B cell (primary cell): ENCODE results near the gene GPC5. TPM values are rescaled to one million over a fixed set of nuclear protein-coding genes. Genes with fewer than 3 reads are reported as not detected.
"Not testable (repeated sequence)": the region's sequence is repeated elsewhere in the genome, so short reads cannot be mapped to it uniquely, and the experiment has no call there.

Experiments
- ATAC-seq: fragments of 200-7000 bp; cut with Tn5 transposase; one replicate; pipeline ENCODE4 v1.10.0; 2021; ENCODE audit warnings: low read depth, mild to moderate bottlenecking, moderate number of reproducible peaks, moderate library complexity
- CTCF ChIA-PET: fragments of 350-600 bp; sonication (Branson Sonifier 250); formaldehyde crosslinking; loops from one replicate; lab custom pipeline; 2021; ENCODE audit warnings: antibody characterized with exemption, inconsistent platforms; lab: Charles Lee
- POLR2A ChIA-PET: fragments of 350-600 bp; sonication (Branson Sonifier 250); formaldehyde crosslinking; loops from one replicate; lab custom pipeline; 2021; ENCODE audit warnings: antibody characterized with exemption; lab: Charles Lee
- DNase-seq: peaks from one replicate; pipeline ENCODE4 v3.0.0; 2013
- H2AFZ ChIP-seq: 2 replicates; pipeline ENCODE4 v1.6.1; 2012; ENCODE audit warnings: mild to moderate bottlenecking, low read depth, low read length; ENCODE audit not compliant: insufficient read depth, poor library complexity, severe bottlenecking
- H3K27ac ChIP-seq, 2 donors: 1 replicate in 1 of 2; 2 replicates in 1 of 2; pipeline ENCODE4 v1.5.1; 2012 to 2013; ENCODE audit warnings: low read length in 2 of 2, mild to moderate bottlenecking in 2 of 2, moderate library complexity in 1 of 2
- H3K27me3 ChIP-seq, 4 experiments: fragments of 200-600 bp in 1 of 4; sonication (generic) in 1 of 4; replicated peaks in 1 of 4; 1 replicate in 2 of 4; 2 replicates in 2 of 4; pipeline versions ENCODE4 v1.6.1 to v1.7.0; 2013 to 2016; ENCODE audit warnings: low read length in 3 of 4, mild to moderate bottlenecking in 2 of 4, mixed read lengths in 1 of 4, moderate library complexity in 1 of 4; ENCODE audit not compliant: insufficient read depth in 4 of 4, control insufficient read depth in 3 of 4; ENCODE audit errors: control extremely low read depth in 1 of 4
- H3K36me3 ChIP-seq, 2 experiments: replicated peaks in 1 of 2; 1 replicate in 1 of 2; 2 replicates in 1 of 2; pipeline versions ENCODE4 v1.6.1 to v1.7.1; 2013; ENCODE audit warnings: low read length in 1 of 2; ENCODE audit not compliant: insufficient read depth in 2 of 2, control insufficient read depth in 1 of 2; ENCODE audit errors: control extremely low read depth in 1 of 2, extremely low read depth in 1 of 2
- H3K4me1 ChIP-seq, 2 donors: fragments of 200-600 bp in 1 of 2; sonication (generic) in 1 of 2; 1 replicate in 1 of 2; 2 replicates in 1 of 2; pipeline versions ENCODE4 v1.5.1 to v1.6.1; 2013 to 2017; ENCODE audit warnings: low read length in 2 of 2; ENCODE audit not compliant: control insufficient read depth in 2 of 2, insufficient read depth in 2 of 2
- H3K4me2 ChIP-seq: replicated peaks from 2 replicates; pipeline ENCODE3; 2012; ENCODE audit warnings: mild to moderate bottlenecking, low read depth, low read length; ENCODE audit not compliant: poor library complexity, severe bottlenecking
- H3K4me3 ChIP-seq, 5 experiments: fragments of 200-600 bp in 1 of 5; sonication (generic) in 1 of 5; 1 replicate in 3 of 5; 2 replicates in 2 of 5; pipeline versions ENCODE4 v1.5.1 to v1.7.0; 2011 to 2016; ENCODE audit warnings: low read length in 4 of 5, mild to moderate bottlenecking in 4 of 5, low read depth in 2 of 5, control low read depth in 1 of 5, moderate library complexity in 1 of 5; ENCODE audit not compliant: insufficient read depth in 1 of 5; ENCODE audit errors: control extremely low read depth in 1 of 5, extremely low read depth in 1 of 5
- H3K79me2 ChIP-seq: fragments of 200-600 bp; sonication (generic); one replicate; pipeline ENCODE4 v1.6.0; 2016; ENCODE audit warnings: low read length; ENCODE audit not compliant: control insufficient read depth, insufficient read depth
- H3K9ac ChIP-seq: fragments of 200-600 bp; sonication (generic); 2 replicates; pipeline ENCODE4 v1.6.1; 2017; ENCODE audit warnings: mild to moderate bottlenecking, low read length, moderate library complexity
- H3K9me3 ChIP-seq, 3 donors: one replicate each; pipeline versions ENCODE4 v1.6.1 to v1.7.1; 2013; ENCODE audit warnings: low read length in 2 of 3; ENCODE audit not compliant: control insufficient read depth in 2 of 3, insufficient read depth in 1 of 3; ENCODE audit errors: control extremely low read depth in 1 of 3
- H4K20me1 ChIP-seq: 2 replicates; pipeline ENCODE4 v1.6.0; 2012; ENCODE audit warnings: mild to moderate bottlenecking, low read length; ENCODE audit not compliant: insufficient read depth, control insufficient read depth, poor library complexity, severe bottlenecking
- H3K27ac Mint-ChIP-seq: one replicate; pipeline ENCODE4 v1.8.0; 2021; ENCODE audit warnings: mixed read lengths
- H3K27me3 Mint-ChIP-seq: one replicate; pipeline ENCODE4 v1.8.0; 2021; ENCODE audit warnings: mixed read lengths
- H3K4me1 Mint-ChIP-seq: one replicate; pipeline ENCODE4 v1.8.0; 2021; ENCODE audit warnings: mixed read lengths
- H3K4me3 Mint-ChIP-seq: one replicate; pipeline ENCODE4 v1.8.0; 2021; ENCODE audit warnings: mixed read lengths
- H3K9me3 Mint-ChIP-seq: one replicate; pipeline ENCODE4 v1.8.0; 2022; ENCODE audit warnings: mixed read lengths; ENCODE audit not compliant: insufficient read depth
- CTCF ChIP-seq: fragments of 200-600 bp; IDR thresholded peaks from one replicate; pipeline ENCODE4 v1.8.0; 2022; ENCODE audit warnings: antibody characterized with exemption, mild to moderate bottlenecking
- EZH2 ChIP-seq: IDR thresholded peaks from 2 replicates; pipeline ENCODE4 v1.6.1; 2012; ENCODE audit warnings: borderline replicate concordance, low read depth, mild to moderate bottlenecking, moderate library complexity, low read length; ENCODE audit not compliant: insufficient read depth, poor library complexity, severe bottlenecking
- WGBS: methylation state at CpG from one replicate; pipeline ENCODE4 v1.1.5; 2013; ENCODE audit warnings: missing lambda C conversion rate; ENCODE audit not compliant: insufficient coverage; 5-methylcytosine and 5-hydroxymethylcytosine counted together
- intact Hi-C: fragments of 100-400 bp; cut with micrococcal nuclease; formaldehyde crosslinking; loops from one replicate; pipeline ENCODE4 v1.10.0; 2022
- polyA plus RNA-seq: library from polyadenylated mRNA; depleted of rRNA; stranded (reverse); fragments of >200 nt; gene quantifications from 2 replicates; pipeline ENCODE4 v1.2.3, GENCODE V29; 2012
- total RNA-seq, 2 donors: library from RNA; stranded (reverse); fragments of 120-200 nt in 1 of 2; gene quantifications; 1 replicate in 1 of 2; 2 replicates in 1 of 2; pipeline versions ENCODE4 v1.2.3 to v1.2.4, GENCODE V29; 2013 to 2022

The GPC5 gene
- total and polyA plus RNA-seq, 2 donors (not counting 1 experiment from before 2014, with no cell fraction given): 0.15 to 0.30 TPM

GRCh38 chr13:92538164-92538563, 1139.7 kb downstream of the GPC5 start:
- TF ChIP-seq EZH2 (no peak), CTCF (no peak)
- Mint-ChIP-seq H3K4me1 (no peaks in the 10 kb centered on the region), H3K4me3 (no peak overlapping the region), H3K9me3 (peaks cover 11% of the 10 kb centered on the region), H3K27me3 (no peaks in the 10 kb centered on the region), H3K27ac (no peak overlapping the region)
- H3K4me2 ChIP-seq: no peak overlapping the region
- 95% methylated on average over 3 of the region's 3 CpGs for WGBS
- ATAC-seq (no peak), DNase-seq (no peak)
- ChIA-PET CTCF (no interaction called here), POLR2A (no interaction called here)
- no peak overlapping the region for H3K4me3 ChIP-seq
- H3K9ac ChIP-seq: no peak overlapping the region
- H3K79me2 ChIP-seq: no peaks in the 10 kb centered on the region
- H4K20me1 ChIP-seq: no peaks in the 10 kb centered on the region
- H3K36me3 ChIP-seq: no peaks in the 10 kb centered on the region
- peaks cover 0 to 3% (median 0%) of the 10 kb centered on the region in 3 donors for H3K9me3 ChIP-seq
- no peaks in the 10 kb centered on the region for H3K27me3 ChIP-seq
- intact Hi-C loops: loop anchor here (10.0 kb wide), 1 partner anchor 1123 kb away; no protein-coding TSS in a partner anchor
- no peak overlapping the region for H3K27ac ChIP-seq
- no peak overlapping the region for H2AFZ ChIP-seq
- no peaks in the 10 kb centered on the region for H3K4me1 ChIP-seq

GRCh38 chr13:92539148-92539547, 1140.7 kb downstream of the GPC5 start:
- H3K36me3 ChIP-seq, POLR2A ChIA-PET, H4K20me1 ChIP-seq, H3K4me3 ChIP-seq, H3K27me3 Mint-ChIP-seq, H3K4me1 Mint-ChIP-seq, H3K79me2 ChIP-seq, ATAC-seq, H3K27ac ChIP-seq, DNase-seq, H3K9me3 ChIP-seq, H3K4me1 ChIP-seq, H2AFZ ChIP-seq, H3K4me2 ChIP-seq, H3K27me3 ChIP-seq, CTCF ChIA-PET, H3K9ac ChIP-seq, H3K27ac Mint-ChIP-seq, H3K4me3 Mint-ChIP-seq: not testable (repeated sequence)
- peaks cover 11% of the 10 kb centered on the region for H3K9me3 Mint-ChIP-seq
- intact Hi-C loops: loop anchor here (10.0 kb wide), 1 partner anchor 1124 kb away; no protein-coding TSS in a partner anchor
- no CpG with 5 or more reads among the region's 4 CpGs for WGBS
